HG03439 (cell line): ENCODE results near the gene INPP5A.
"Not testable (repeated sequence)": the region's sequence is repeated elsewhere in the genome, so short reads cannot be mapped to it uniquely, and the experiment has no call there.

Experiments
- ATAC-seq: cut with Tn5 transposase; IDR thresholded peaks from one replicate; pipeline ENCODE4 v1.9.1; 2021; ENCODE audit warnings: mild to moderate bottlenecking, moderate library complexity; ENCODE audit not compliant: unreplicated experiment

Gene INPP5A

GRCh38 chr10:132820056-132820455 is 282.5 kb downstream of the INPP5A start:
- no peak for ATAC-seq

DNA sequence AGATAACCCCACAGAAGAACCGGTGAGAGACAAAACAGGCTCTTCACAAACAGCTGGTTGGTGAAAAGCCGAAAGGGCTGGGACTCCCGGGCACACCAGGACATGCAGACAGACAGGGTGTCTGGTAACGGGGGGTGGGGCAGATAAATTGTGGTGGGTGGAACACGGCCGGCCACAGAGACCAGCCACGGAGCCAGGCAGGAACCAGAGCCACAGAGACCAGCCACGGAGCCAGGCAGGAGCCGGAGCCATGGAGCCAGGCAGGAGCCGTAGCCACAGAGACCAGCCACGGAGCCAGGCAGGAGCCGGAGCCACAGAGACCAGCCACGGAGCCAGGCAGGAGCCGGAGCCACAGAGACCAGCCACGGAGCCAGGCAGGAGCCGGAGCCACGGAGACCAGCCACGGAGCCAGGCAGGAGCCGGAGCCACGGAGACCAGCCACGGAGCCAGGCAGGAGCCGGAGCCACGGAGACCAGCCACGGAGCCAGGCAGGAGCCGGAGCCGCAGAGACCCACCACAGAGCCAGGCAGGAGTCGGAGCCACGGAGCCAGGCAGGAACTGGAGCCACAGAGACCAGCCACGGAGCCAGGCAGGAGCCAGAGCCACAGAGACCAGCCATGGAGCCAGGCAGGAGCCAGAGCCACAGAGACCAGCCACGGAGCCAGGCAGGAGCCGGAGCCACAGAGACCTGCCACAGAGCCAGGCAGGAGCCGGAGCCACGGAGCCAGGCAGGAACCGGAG is 288.4 kb downstream of the INPP5A start:
- not testable (repeated sequence) for ATAC-seq

GRCh38 chr10:132826524-132827422 is 289.2 kb downstream of the INPP5A start:
- ATAC-seq: no peak

DNA sequence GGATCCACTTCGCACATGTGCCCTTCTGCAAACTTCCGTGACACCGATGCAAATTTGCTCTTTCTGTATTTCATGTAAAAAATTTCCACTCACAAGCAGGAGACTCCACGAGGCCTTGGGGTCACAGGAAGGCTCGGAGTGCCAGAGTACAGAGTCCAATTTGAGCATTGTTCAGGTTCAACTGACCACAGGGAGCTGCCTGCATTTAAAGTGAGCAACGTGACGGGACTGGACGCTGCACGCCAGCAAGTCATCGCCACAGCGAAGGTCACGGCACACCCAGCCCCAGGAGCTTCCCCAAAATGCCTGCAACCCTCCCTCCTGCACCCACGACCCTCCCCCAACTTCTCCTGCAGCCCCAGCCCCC is 289.8 kb downstream of the INPP5A start:
- no peak for ATAC-seq

DNA sequence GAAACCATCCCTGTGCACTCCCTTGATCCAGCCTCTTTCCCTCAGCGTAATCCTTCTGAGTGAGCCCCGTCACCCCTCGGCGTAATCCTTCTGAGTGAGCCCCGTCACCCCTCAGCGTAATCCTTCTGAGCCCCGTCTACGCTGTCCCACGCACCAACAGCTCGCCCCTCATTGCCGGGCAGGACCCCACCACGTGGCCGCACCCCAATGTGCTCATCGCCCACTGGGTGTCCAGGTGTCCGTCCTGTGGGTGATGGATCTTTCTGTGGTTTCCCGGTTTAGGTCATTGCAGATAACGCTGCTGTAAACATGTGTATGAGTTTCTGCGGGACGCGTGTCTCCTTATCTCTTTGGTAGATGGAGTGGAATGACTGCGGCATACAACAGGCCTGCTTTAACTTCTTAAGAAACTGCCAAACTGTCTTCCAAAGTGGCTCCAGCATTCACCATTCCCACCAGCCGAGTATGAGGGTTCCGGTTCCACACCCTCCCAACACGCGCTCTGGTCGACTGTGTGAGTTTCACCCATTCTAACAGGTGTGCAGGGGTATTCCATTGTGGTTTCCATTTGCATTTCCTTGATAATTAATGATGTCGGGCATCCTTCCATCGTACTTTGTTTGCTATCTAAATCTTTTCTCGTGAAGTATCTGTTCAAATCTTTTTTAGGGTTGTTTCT is 290.4 kb downstream of the INPP5A start:
- ATAC-seq: no peak

DNA sequence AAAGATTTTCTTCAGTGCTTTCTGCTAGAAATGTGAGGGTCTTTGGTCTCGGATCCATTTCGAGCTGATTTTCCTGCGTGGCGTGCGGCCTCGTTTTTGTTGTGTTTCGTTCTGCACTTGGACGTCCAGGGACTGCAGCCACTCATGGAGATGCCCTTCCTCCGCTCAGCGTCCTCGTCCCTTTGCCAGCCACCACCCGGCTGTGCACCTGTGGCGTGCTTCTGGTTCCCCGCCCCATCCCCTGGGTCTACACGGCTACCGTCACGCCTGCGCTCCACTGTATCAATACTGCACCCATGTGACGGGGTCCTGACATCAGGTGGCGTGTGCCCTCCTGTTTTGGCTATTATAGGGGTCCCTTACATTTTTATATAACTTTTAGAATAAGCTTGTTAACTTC is 291.1 kb downstream of the INPP5A start:
- ATAC-seq: no peak

DNA sequence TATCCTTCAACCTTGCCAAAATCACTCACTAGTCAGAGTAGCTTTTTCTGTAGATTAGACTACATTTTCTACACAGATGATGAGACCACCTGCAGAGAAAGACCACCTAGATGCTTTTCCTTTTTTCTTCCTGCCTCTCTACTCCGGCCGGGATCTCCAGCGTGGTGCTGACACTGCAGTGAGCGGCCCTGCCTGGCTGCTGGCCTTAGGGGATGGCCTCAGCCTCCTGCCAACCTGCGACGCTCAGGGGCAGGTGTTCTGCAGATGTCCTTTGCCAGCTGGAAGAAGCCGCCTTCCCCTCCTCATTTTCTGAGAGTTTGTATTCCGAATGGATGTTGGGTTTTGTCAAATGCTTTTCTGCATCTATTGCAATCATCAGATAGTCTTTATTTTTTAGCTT is 291.8 kb downstream of the INPP5A start:
- ATAC-seq: no peak

- ATAC-seq: no peak
Measured at GRCh38 chr10:132832186-132832969, 294.8 kb downstream of the INPP5A start.
